ENCODE results near the gene OR7G3. TPM values are rescaled to one million over a fixed set of nuclear protein-coding genes. Genes with fewer than 3 reads are reported as not detected.
A peak's percentile ranks its signal among the peaks of the same experiment; 100 is the strongest.

OR7G3 gene
- total and polyA plus RNA-seq, 2 of the 8 experiments (the other 6 are each of a cell fraction or from before 2014, with no cell fraction given), result not detected

DNA sequence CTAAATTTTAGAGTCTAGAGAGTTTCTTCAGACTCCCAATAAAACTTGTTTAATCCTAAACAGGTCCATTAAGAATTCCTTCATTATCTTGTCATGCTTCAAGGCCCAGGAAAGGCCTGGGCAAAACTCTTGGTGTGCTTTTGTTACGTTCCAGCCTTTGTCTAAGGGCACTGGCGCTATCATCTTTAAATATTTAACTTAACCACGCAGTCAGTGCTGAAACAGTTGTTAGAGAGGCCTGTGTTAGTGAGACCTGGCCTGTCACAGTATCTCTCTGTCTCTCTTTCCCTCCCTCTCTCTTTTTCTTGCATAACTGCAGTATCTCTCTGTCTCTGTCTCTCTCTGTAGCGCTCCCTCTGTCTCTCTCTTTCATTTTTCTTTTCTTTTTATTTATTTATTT lies 48.1 kb downstream of the OR7G3 start:
- Histone ChIP-seq H4K20me1 (replicated peaks in 1 of 2; ENCODE audit: control insufficient read depth in 1 of 2, insufficient read depth in 2 of 2, low read length in 2 of 2) (no peaks in the 10 kb centered on the region), H3K9ac (replicated peaks in 1 of 4; ENCODE audit: extremely low read depth in 1 of 4, low read depth in 3 of 4, low read length in 3 of 4) (no peak overlapping the region), H3K9me3 (ENCODE audit: insufficient read depth in 2 of 2, low read depth in 1 of 2, low read length in 1 of 2) (no peaks in the 10 kb centered on the region), H3K4me3 (ENCODE audit: extremely low read depth in 1 of 4, insufficient read depth in 2 of 4, low read depth in 3 of 4, low read length in 4 of 4) (no peak overlapping the region), H3K79me1 (ENCODE audit: low read depth, low read length) (no peaks in the 10 kb centered on the region), H3K23me2 (ENCODE audit: low read depth, low read length) (no peaks in the 10 kb centered on the region), H2BK20ac (ENCODE audit: low read length) (0 out of 2 replicates have a peak overlapping the region, but pooled peaks have one; percentile 72), H2BK12ac (ENCODE audit: low read depth, low read length) (peak overlapping the region; percentile 50; the same call in 1 of the 2 replicates), H3K4ac (replicated peaks; ENCODE audit: insufficient read length, low read depth, low read length) (no peak overlapping the region), H3K36me3 (ENCODE audit: control insufficient read depth in 2 of 4, insufficient read depth in 4 of 4, low read length in 3 of 4) (no peaks in the 10 kb centered on the region), H2AFZ (ENCODE audit: low read length) (no peak overlapping the region), H3K79me2 (ENCODE audit: control insufficient read depth in 1 of 2, insufficient read depth in 2 of 2, low read length in 2 of 2) (no peaks in the 10 kb centered on the region), H3K4me2 (ENCODE audit: insufficient read depth in 1 of 2, low read depth in 2 of 2, low read length in 2 of 2) (no peak overlapping the region), H3K18ac (ENCODE audit: extremely low read depth, low read length) (no peak overlapping the region), H2BK5ac (ENCODE audit: low read depth, low read length) (no peak overlapping the region), H4K5ac (ENCODE audit: insufficient read length, low read depth, low read length) (no peak overlapping the region), H2AK5ac (ENCODE audit: low read depth, low read length) (no peak overlapping the region), H2BK120ac (replicated peaks; ENCODE audit: low read depth, low read length) (no peak overlapping the region), H4K8ac (ENCODE audit: extremely low read depth, insufficient read depth, low read length) (no peak overlapping the region), H3K14ac (ENCODE audit: insufficient read length) (no peak overlapping the region), H3K56ac (replicated peaks; ENCODE audit: insufficient read length, low read depth, low read length) (no peak overlapping the region), H3K4me1 (replicated peaks in 1 of 4; ENCODE audit: control insufficient read depth in 3 of 4, insufficient read depth in 4 of 4, low read length in 3 of 4) (peaks cover 6 to 15% (median 10%) of the 10 kb centered on the region in 4 experiments), H2BK15ac (ENCODE audit: low read length) (no peak overlapping the region), H3K27me3 (replicated peaks in 1 of 4; ENCODE audit: control insufficient read depth in 3 of 4, extremely low read depth in 1 of 4, insufficient read depth in 3 of 4, low read length in 3 of 4) (no peaks in the 10 kb centered on the region), H3K23ac (ENCODE audit: insufficient read length) (no peak overlapping the region), H3K27ac (ENCODE audit: low read depth, low read length) (no peak overlapping the region), H4K91ac (replicated peaks; ENCODE audit: insufficient read length, low read length) (no peak overlapping the region)
- POLR2A ChIA-PET (ENCODE audit: partially characterized antibody), result no interaction called here
- CTCF ChIA-PET (ENCODE audit: partially characterized antibody), result interaction anchor here (0.7 kb wide), 1 partner anchor 486 kb away, joined by 3 read pairs; no protein-coding TSS in a partner anchor
- DNase-seq (ENCODE audit: low read depth in 1 of 2, low spot score in 2 of 2) (no peak), FAIRE-seq (no peak)
- 81% methylated on average over 4 of the region's 4 CpGs; no CpG with 5 or more reads in 1 of the 2 experiments for WGBS, 2 experiments (ENCODE audit: extremely low coverage in 1 of 2, insufficient coverage in 1 of 2, insufficient read length in 1 of 2, insufficient replicate concordance in 2 of 2, low coverage in 1 of 2, low lambda C conversion rate in 2 of 2, missing lambda C conversion rate in 1 of 2)
- no peak for TF ChIP-seq CREB1 (IDR thresholded peaks at IDR 0.05)
- TF ChIP-seq TEAD4 (IDR thresholded peaks at IDR 0.05; ENCODE audit: low read depth, low read length), result no peak
- no peak for TF ChIP-seq SAP30 (IDR thresholded peaks at IDR 0.05; ENCODE audit: insufficient read depth, insufficient replicate concordance, low read length)
- TF ChIP-seq SRF (IDR thresholded peaks at IDR 0.05; ENCODE audit: low read depth, low read length), result no peak
- no peak for TF ChIP-seq TCF12 (IDR thresholded peaks at IDR 0.05; ENCODE audit: low read depth, low read length)
- no peak for TF ChIP-seq YY1 (IDR thresholded peaks at IDR 0.05; ENCODE audit: low read depth, low read length)
- TF ChIP-seq SP1 (IDR thresholded peaks at IDR 0.05; ENCODE audit: low read depth, low read length), result no peak
- no peak for TF ChIP-seq MAFK (IDR thresholded peaks at IDR 0.05; ENCODE audit: low read depth, low read length)
- TF ChIP-seq GTF2F1 (IDR thresholded peaks at IDR 0.05; ENCODE audit: borderline replicate concordance, low read depth, low read length), result no peak
- TF ChIP-seq HDAC2 (IDR thresholded peaks at IDR 0.05; ENCODE audit: borderline replicate concordance in 1 of 2, low read depth in 2 of 2, low read length in 2 of 2), result no peak
- TF ChIP-seq, protein P1, sequence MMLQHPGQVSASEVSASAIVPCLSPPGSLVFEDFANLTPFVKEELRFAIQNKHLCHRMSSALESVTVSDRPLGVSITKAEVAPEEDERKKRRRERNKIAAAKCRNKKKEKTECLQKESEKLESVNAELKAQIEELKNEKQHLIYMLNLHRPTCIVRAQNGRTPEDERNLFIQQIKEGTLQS (IDR thresholded peaks at IDR 0.05; ENCODE audit: insufficient read depth, low read depth, low read length), result no peak
- TF ChIP-seq, protein P2, sequence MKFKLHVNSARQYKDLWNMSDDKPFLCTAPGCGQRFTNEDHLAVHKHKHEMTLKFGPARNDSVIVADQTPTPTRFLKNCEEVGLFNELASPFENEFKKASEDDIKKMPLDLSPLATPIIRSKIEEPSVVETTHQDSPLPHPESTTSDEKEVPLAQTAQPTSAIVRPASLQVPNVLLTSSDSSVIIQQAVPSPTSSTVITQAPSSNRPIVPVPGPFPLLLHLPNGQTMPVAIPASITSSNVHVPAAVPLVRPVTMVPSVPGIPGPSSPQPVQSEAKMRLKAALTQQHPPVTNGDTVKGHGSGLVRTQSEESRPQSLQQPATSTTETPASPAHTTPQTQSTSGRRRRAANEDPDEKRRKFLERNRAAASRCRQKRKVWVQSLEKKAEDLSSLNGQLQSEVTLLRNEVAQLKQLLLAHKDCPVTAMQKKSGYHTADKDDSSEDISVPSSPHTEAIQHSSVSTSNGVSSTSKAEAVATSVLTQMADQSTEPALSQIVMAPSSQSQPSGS (IDR thresholded peaks at IDR 0.05; ENCODE audit: low read length), result no peak
- no peak for TF ChIP-seq POLR2A (IDR thresholded peaks at IDR 0.05; ENCODE audit: control extremely low read depth in 1 of 2, low read depth in 2 of 2, low read length in 2 of 2)

Measured in H1 (cell line).